Smooth muscle cell (in vitro differentiated cells): Measurements from ENCODE around the gene BCAS3. TPM values are rescaled to one million over a fixed set of nuclear protein-coding genes. Genes with fewer than 3 reads are reported as not detected.

Source experiments
- DNase-seq: peaks from one replicate; lab custom pipeline; 2025; ENCODE audit not compliant: unreplicated experiment; lab: John Stamatoyannopoulos, UW
- H2AFZ ChIP-seq: fragments of 200-600 bp; sonication (generic); 2 replicates; pipeline ENCODE4 v1.6.0; 2016; ENCODE audit warnings: antibody characterized with exemption, low read depth, mild to moderate bottlenecking
- H3F3A ChIP-seq: fragments of 200-600 bp; sonication (generic); 2 replicates; pipeline ENCODE4 v1.6.0; 2017; ENCODE audit warnings: antibody characterized with exemption, low read depth
- H3K27ac ChIP-seq: fragments of 200-600 bp; sonication (generic); 2 replicates; pipeline ENCODE4 v1.5.1; 2016; ENCODE audit warnings: low read depth, mild to moderate bottlenecking
- H3K27me3 ChIP-seq: fragments of 200-600 bp; sonication (generic); 2 replicates; pipeline ENCODE4 v1.6.1; 2016; ENCODE audit warnings: low read depth, mild to moderate bottlenecking
- H3K36me3 ChIP-seq: fragments of 200-600 bp; sonication (generic); 2 replicates; pipeline ENCODE4 v1.5.1; 2016; ENCODE audit warnings: low read depth
- H3K4me1 ChIP-seq: fragments of 200-600 bp; sonication (generic); 2 replicates; pipeline ENCODE4 v1.5.1; 2016; ENCODE audit warnings: low read depth
- H3K4me2 ChIP-seq: fragments of 200-600 bp; sonication (generic); 2 replicates; pipeline ENCODE4 v1.6.0; 2016; ENCODE audit warnings: mild to moderate bottlenecking
- H3K4me3 ChIP-seq: fragments of 200-600 bp; sonication (generic); 2 replicates; pipeline ENCODE4 v1.5.1; 2016; ENCODE audit warnings: mild to moderate bottlenecking
- H3K79me2 ChIP-seq: fragments of 200-600 bp; sonication (generic); 2 replicates; pipeline ENCODE4 v1.6.0; 2016; ENCODE audit warnings: low read depth, mild to moderate bottlenecking
- H3K9ac ChIP-seq: fragments of 200-600 bp; sonication (generic); 2 replicates; pipeline ENCODE4 v1.6.0; 2016; ENCODE audit warnings: low read depth
- H3K9me3 ChIP-seq: fragments of 200-600 bp; sonication (generic); replicated peaks from 2 replicates; pipeline ENCODE4 v1.5.1; 2016; ENCODE audit warnings: low read depth
- H4K20me1 ChIP-seq: fragments of 200-600 bp; sonication (generic); 2 replicates; pipeline ENCODE4 v1.6.0; 2016; ENCODE audit warnings: low read depth
- WGBS: methylation state at CpG from one replicate; pipeline ENCODE4 v1.1.7; 2016; ENCODE audit warnings: low lambda C conversion rate; 5-methylcytosine and 5-hydroxymethylcytosine counted together
- polyA plus RNA-seq: library from polyadenylated mRNA; unstranded; fragments of >200 nt; fragmentation: Nextera tagmentation; extraction: Ambion mirVana; gene quantifications from 2 replicates; pipeline ENCODE4 v1.2.1, GENCODE V29; 2016
- total RNA-seq: library from RNA; depleted of rRNA; stranded (reverse); fragments of >200 nt; gene quantifications from 2 replicates; pipeline ENCODE4 v1.2.3, GENCODE V29; 2014
- TF ChIP-seq, protein P1 (sequence below): fragments of 200-600 bp; sonication (generic); IDR thresholded peaks from 2 replicates; pipeline ENCODE4 v1.5.1; 2017; ENCODE audit warnings: borderline replicate concordance, mild to moderate bottlenecking, antibody characterized with exemption; ENCODE audit not compliant: insufficient read depth, poor library complexity, severe bottlenecking

BCAS3 gene
- total and polyA plus RNA-seq, 2 experiments from 2014 or later: 17.2 to 54.5 TPM

DNA sequence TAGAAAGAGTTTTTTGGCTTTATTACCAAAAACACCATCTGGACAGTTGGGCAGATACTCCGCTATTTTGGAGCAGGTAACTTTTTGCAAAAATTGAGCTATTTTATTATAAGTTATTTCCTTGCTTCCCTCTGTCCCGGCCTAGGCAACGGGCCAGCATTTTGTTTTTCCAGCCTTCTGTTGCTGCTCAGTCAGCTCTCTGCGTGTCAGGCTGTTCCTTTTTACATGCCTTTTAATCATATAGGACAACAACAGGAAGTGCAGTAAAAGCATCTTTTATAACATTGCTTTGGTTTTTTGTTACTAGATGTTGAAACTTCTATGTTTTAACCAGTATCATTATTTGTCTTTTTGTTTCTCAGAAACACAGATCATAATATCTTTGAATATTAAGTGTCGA is 47.3 kb upstream of the BCAS3 start:
- Histone ChIP-seq H3K9ac (no peak overlapping the region), H3F3A (no peaks in the 10 kb centered on the region), H3K4me3 (no peak overlapping the region), H3K36me3 (peaks cover under 1% of the 10 kb centered on the region), H3K9me3 (no peaks in the 10 kb centered on the region), H3K79me2 (no peaks in the 10 kb centered on the region), H4K20me1 (peaks cover 37% of the 10 kb centered on the region), H3K4me2 (no peak overlapping the region), H3K4me1 (no peaks in the 10 kb centered on the region), H3K27me3 (no peaks in the 10 kb centered on the region), H2AFZ (no peak overlapping the region), H3K27ac (no peak overlapping the region)
- DNase-seq: no peak
- WGBS: 91% methylated on average over 5 of the region's 5 CpGs
- TF ChIP-seq, protein P1, sequence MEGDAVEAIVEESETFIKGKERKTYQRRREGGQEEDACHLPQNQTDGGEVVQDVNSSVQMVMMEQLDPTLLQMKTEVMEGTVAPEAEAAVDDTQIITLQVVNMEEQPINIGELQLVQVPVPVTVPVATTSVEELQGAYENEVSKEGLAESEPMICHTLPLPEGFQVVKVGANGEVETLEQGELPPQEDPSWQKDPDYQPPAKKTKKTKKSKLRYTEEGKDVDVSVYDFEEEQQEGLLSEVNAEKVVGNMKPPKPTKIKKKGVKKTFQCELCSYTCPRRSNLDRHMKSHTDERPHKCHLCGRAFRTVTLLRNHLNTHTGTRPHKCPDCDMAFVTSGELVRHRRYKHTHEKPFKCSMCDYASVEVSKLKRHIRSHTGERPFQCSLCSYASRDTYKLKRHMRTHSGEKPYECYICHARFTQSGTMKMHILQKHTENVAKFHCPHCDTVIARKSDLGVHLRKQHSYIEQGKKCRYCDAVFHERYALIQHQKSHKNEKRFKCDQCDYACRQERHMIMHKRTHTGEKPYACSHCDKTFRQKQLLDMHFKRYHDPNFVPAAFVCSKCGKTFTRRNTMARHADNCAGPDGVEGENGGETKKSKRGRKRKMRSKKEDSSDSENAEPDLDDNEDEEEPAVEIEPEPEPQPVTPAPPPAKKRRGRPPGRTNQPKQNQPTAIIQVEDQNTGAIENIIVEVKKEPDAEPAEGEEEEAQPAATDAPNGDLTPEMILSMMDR: no peak

GRCh38 chr17:60631119-60631518 is 46.5 kb upstream of the BCAS3 start:
- no peak overlapping the region for H3K4me2 ChIP-seq
- WGBS: 98% methylated on average over 6 of the region's 6 CpGs
- no peak overlapping the region for H3K9ac ChIP-seq
- no peaks in the 10 kb centered on the region for H3K36me3 ChIP-seq
- no peak overlapping the region for H3K27ac ChIP-seq
- no peaks in the 10 kb centered on the region for H3K79me2 ChIP-seq
- H4K20me1 ChIP-seq: peaks cover 42% of the 10 kb centered on the region
- no peaks in the 10 kb centered on the region for H3K4me1 ChIP-seq
- H3K4me3 ChIP-seq: no peak overlapping the region
- TF ChIP-seq, protein P1: no peak
- no peaks in the 10 kb centered on the region for H3K27me3 ChIP-seq
- H3F3A ChIP-seq: no peaks in the 10 kb centered on the region
- H2AFZ ChIP-seq: no peak overlapping the region
- DNase-seq: no peak
- H3K9me3 ChIP-seq: no peaks in the 10 kb centered on the region

DNA sequence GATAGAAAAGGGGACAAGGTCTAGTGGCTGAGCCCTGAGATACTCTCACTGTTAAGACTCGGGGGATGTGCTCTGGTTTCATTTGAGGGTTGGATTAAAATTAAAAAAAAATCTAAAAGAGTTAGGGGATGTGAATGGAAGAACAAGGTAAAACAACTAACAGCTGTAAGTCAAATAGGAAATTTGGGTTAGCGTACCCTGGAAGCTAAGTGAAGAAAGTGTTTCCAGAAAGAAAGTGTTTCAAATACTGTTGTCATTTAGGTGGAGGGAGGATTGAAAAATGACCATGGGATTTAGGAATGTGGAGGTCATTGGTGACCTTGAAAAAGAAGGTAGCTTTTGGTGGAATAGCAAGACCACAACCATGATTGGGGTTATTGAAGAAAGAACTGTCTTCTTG is 40.0 kb upstream of the BCAS3 start:
- H4K20me1 ChIP-seq: peaks cover 72% of the 10 kb centered on the region
- H3K27me3 ChIP-seq: no peaks in the 10 kb centered on the region
- DNase-seq: no peak
- no peak overlapping the region for H3K9ac ChIP-seq
- peaks cover 16% of the 10 kb centered on the region for H3K79me2 ChIP-seq
- no peak overlapping the region for H3K4me3 ChIP-seq
- no peak overlapping the region for H2AFZ ChIP-seq
- no peak overlapping the region for H3K27ac ChIP-seq
- no peak overlapping the region for H3K4me2 ChIP-seq
- H3K4me1 ChIP-seq: no peaks in the 10 kb centered on the region
- 100% methylated on average over 2 of the region's 2 CpGs for WGBS
- no peaks in the 10 kb centered on the region for H3K9me3 ChIP-seq
- TF ChIP-seq, protein P1: no peak
- no peaks in the 10 kb centered on the region for H3F3A ChIP-seq
- H3K36me3 ChIP-seq: no peaks in the 10 kb centered on the region

GRCh38 chr17:60639019-60639330 is 38.7 kb upstream of the BCAS3 start:
- Histone ChIP-seq H3K79me2 (peaks cover 23% of the 10 kb centered on the region), H3K27me3 (no peaks in the 10 kb centered on the region), H3K4me2 (no peak overlapping the region), H3K9ac (no peak overlapping the region), H3K27ac (no peak overlapping the region), H2AFZ (no peak overlapping the region), H4K20me1 (peaks cover 75% of the 10 kb centered on the region), H3K4me1 (no peaks in the 10 kb centered on the region), H3K9me3 (no peaks in the 10 kb centered on the region), H3F3A (no peaks in the 10 kb centered on the region), H3K4me3 (no peak overlapping the region), H3K36me3 (no peaks in the 10 kb centered on the region)
- TF ChIP-seq, protein P1: no peak
- no peak for DNase-seq
- WGBS: 75% methylated on average over 4 of the region's 4 CpGs
